Neuronal stem cell (in vitro differentiated cells): ENCODE data around the gene ERICH2.
A peak's percentile ranks its signal among the peaks of the same experiment; 100 is the strongest.

ENCODE experiments used
- DNase-seq: peaks from one replicate; pipeline ENCODE4 v3.0.0-alpha.2; 2013; ENCODE audit warnings: low spot score
- H2AFZ ChIP-seq: one replicate; pipeline ENCODE4 v1.6.1; 2013; ENCODE audit warnings: mild to moderate bottlenecking, low read length, inconsistent platforms
- H2AK5ac ChIP-seq: 2 replicates; pipeline ENCODE4 v1.6.1; 2013; ENCODE audit warnings: low read depth, mild to moderate bottlenecking, inconsistent platforms, low read length, moderate library complexity, mixed read lengths
- H2BK120ac ChIP-seq: 2 replicates; pipeline ENCODE4 v1.6.1; 2013; ENCODE audit warnings: low read depth, mild to moderate bottlenecking, inconsistent platforms, low read length, moderate library complexity, mixed read lengths
- H2BK12ac ChIP-seq: one replicate; pipeline ENCODE4 v1.6.1; 2013; ENCODE audit warnings: low read length, inconsistent platforms
- H2BK15ac ChIP-seq: 2 replicates; pipeline ENCODE4 v1.6.1; 2013; ENCODE audit warnings: mild to moderate bottlenecking, low read length, inconsistent platforms, mixed read lengths
- H2BK5ac ChIP-seq: one replicate; pipeline ENCODE4 v1.6.1; 2013; ENCODE audit warnings: inconsistent platforms, mild to moderate bottlenecking, low read length, moderate library complexity
- H3K14ac ChIP-seq: one replicate; pipeline ENCODE4 v1.6.1; 2013; ENCODE audit warnings: low read length, inconsistent platforms
- H3K18ac ChIP-seq: 2 replicates; pipeline ENCODE4 v1.6.1; 2013; ENCODE audit warnings: low read length, inconsistent platforms
- H3K23ac ChIP-seq: 2 replicates; pipeline ENCODE4 v1.6.1; 2013; ENCODE audit warnings: low read depth, mild to moderate bottlenecking, mixed read lengths, low read length, inconsistent platforms; ENCODE audit not compliant: poor library complexity
- H3K27ac ChIP-seq: replicated peaks from 3 replicates; pipeline ENCODE4 v1.5.1; 2013; ENCODE audit warnings: low read length, inconsistent platforms
- H3K27me3 ChIP-seq, 3 experiments: 2 replicates each; pipeline ENCODE4 v1.6.1; 2013; ENCODE audit warnings: low read length in 3 of 3, mild to moderate bottlenecking in 2 of 3, inconsistent platforms in 1 of 3, low read depth in 1 of 3, mixed read lengths in 1 of 3, moderate library complexity in 1 of 3; ENCODE audit not compliant: control insufficient read depth in 3 of 3, insufficient read depth in 3 of 3
- H3K36me3 ChIP-seq, 2 donors: replicated peaks in 1 of 2; 2 replicates each; pipeline ENCODE4 v1.6.1; 2013; ENCODE audit warnings: low read length in 2 of 2; ENCODE audit not compliant: control insufficient read depth in 2 of 2, insufficient read depth in 2 of 2
- H3K4ac ChIP-seq: 2 replicates; pipeline ENCODE4 v1.6.1; 2013; ENCODE audit warnings: inconsistent platforms, mild to moderate bottlenecking, low read length, moderate library complexity
- H3K4me1 ChIP-seq, 2 donors: 1 replicate in 1 of 2; 2 replicates in 1 of 2; pipeline ENCODE4 v1.6.1; 2013; ENCODE audit warnings: low read length in 2 of 2, low read depth in 1 of 2; ENCODE audit not compliant: control insufficient read depth in 2 of 2, insufficient read depth in 1 of 2
- H3K4me2 ChIP-seq: one replicate; pipeline ENCODE4 v1.6.1; 2013; ENCODE audit warnings: mild to moderate bottlenecking, low read length, inconsistent platforms; ENCODE audit not compliant: insufficient read depth, poor library complexity, severe bottlenecking
- H3K4me3 ChIP-seq, 2 donors: 2 replicates each; pipeline ENCODE4 v1.5.1; 2013; ENCODE audit warnings: low read length in 2 of 2, mild to moderate bottlenecking in 2 of 2, inconsistent platforms in 1 of 2, moderate library complexity in 1 of 2
- H3K79me1 ChIP-seq: one replicate; pipeline ENCODE4 v1.6.1; 2013; ENCODE audit warnings: low read depth, mild to moderate bottlenecking, inconsistent platforms, low read length, moderate library complexity
- H3K9ac ChIP-seq: one replicate; pipeline ENCODE4 v1.6.1; 2013; ENCODE audit warnings: mild to moderate bottlenecking, low read depth, low read length, inconsistent platforms; ENCODE audit not compliant: poor library complexity
- H3K9me3 ChIP-seq, 2 donors: replicated peaks in 1 of 2; 2 replicates each; pipeline versions ENCODE3 to v1.6.1; 2013; ENCODE audit warnings: low read length in 2 of 2, mild to moderate bottlenecking in 2 of 2, inconsistent platforms in 1 of 2, low read depth in 1 of 2, mixed read lengths in 1 of 2, moderate library complexity in 1 of 2; ENCODE audit not compliant: control insufficient read depth in 2 of 2, insufficient read depth in 1 of 2
- H4K8ac ChIP-seq: one replicate; pipeline ENCODE4 v1.6.1; 2013; ENCODE audit warnings: low read depth, mild to moderate bottlenecking, inconsistent platforms, low read length, moderate library complexity
- H4K91ac ChIP-seq: one replicate; pipeline ENCODE4 v1.6.1; 2013; ENCODE audit warnings: low read length, low read depth, mild to moderate bottlenecking, inconsistent platforms; ENCODE audit not compliant: poor library complexity
- WGBS, 2 donors: extraction: QIAGEN DNeasy Blood & Tissue Kit; methylation state at CpG; one replicate each; pipeline ENCODE4 v1.1.7; 2013; ENCODE audit warnings: missing lambda C conversion rate in 2 of 2, mixed read lengths in 1 of 2; ENCODE audit not compliant: insufficient read length in 2 of 2, insufficient replicate concordance in 1 of 2; ENCODE audit errors: extremely low coverage in 2 of 2; 5-methylcytosine and 5-hydroxymethylcytosine counted together

ERICH2 gene

DNA sequence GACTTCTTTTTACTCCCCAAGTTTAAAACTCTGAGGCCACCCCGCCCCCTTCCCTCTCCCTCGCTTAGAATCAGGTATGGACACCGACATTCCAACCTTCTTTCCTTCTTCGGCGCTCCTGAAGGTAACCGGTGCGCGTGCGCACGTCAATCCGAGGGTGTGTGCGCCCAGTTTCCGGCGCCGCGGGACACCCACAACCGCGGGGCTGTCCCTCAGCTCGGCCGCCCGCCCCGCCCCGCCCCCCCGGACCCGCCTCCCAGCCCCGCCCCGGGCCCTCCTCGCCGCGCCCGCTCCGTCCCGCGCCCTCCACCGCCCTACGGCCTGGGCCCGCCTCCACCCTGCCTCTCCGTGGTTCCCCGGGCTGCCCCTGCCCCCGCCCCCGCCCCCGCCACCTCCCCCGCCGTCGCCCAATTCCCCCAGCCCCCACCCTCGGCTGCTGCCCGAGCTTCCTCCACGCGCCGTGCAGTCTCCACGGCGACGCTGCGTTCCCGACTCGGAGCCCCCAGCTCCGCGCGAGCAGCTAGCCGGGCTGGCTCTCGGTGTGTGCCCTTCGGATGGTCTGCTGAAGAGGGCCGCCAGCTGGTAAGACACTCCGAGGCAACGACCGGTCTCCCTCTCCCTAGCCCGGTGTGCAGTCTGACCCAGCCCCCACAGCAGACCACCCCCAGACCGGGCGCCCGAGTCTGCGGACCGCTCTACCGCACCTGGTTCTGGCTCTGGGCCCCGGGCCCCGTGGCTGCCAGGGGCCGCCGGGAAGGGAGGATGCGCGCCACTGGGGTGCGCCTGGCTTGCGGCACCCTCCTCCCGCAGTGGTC, 635 bp downstream of the ERICH2 start:
- H4K91ac ChIP-seq, result no peak overlapping the region
- H3K27me3 ChIP-seq, result peaks cover 0 to 31% (median 0%) of the 10 kb centered on the region in 3 experiments
- no peaks in the 10 kb centered on the region for H3K9me3 ChIP-seq
- no CpG with 5 or more reads among the region's 82 CpGs for WGBS, 2 donors
- H2BK5ac ChIP-seq, result peak overlapping the region; percentile 93
- peak overlapping the region; percentile 76 for H3K23ac ChIP-seq
- peaks cover 2% of the 10 kb centered on the region for H3K79me1 ChIP-seq
- H3K18ac ChIP-seq, result peak overlapping the region; percentile 91
- peak overlapping the region; percentile 89 for H3K4ac ChIP-seq
- H2BK15ac ChIP-seq, result peak overlapping the region; percentile 67
- H3K14ac ChIP-seq, result peak overlapping the region; percentile 98
- no peak overlapping the region for H4K8ac ChIP-seq
- H2AFZ ChIP-seq, result peak overlapping the region; percentile 98
- no peak overlapping the region for H2BK120ac ChIP-seq
- peak overlapping the region; percentile 73 for H2BK12ac ChIP-seq
- H3K4me2 ChIP-seq, result peak overlapping the region; percentile 87
- no peak overlapping the region for H2AK5ac ChIP-seq
- peak; percentile 67 for DNase-seq
- H3K27ac ChIP-seq, result peak overlapping the region; percentile 46
- peak overlapping the region; percentile 87 for H3K9ac ChIP-seq
- no peaks in the 10 kb centered on the region for H3K36me3 ChIP-seq
- peak overlapping the region; percentile 52 to 91 for H3K4me3 ChIP-seq
- H3K4me1 ChIP-seq, result no peaks in the 10 kb centered on the region

DNA sequence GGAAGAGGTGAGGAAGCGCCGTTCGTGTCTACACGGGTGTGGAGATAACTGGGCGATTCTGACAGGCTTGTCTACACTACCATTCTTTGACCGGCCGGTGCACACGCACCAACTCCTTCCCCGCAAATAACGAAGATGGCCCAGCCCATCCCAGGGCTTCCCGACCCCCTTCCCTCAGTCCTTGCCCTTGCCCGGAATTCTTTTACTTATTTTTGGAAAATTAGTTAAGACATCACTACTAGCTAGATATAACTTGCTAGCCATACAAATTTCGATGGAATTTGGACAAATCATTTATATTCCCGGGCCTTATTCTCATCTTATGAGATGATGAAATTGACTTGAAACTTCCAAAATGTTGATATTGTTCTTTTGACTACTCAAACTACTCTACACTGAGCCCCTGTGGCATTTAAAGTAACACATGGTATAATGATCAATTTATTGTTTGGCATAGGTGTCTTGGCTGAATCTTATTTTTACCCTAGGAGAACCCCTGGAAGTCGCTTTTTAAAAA, 1.3 kb downstream of the ERICH2 start:
- peaks cover 0 to 31% (median 0%) of the 10 kb centered on the region in 3 experiments for H3K27me3 ChIP-seq
- peak overlapping the region; percentile 52 to 91 for H3K4me3 ChIP-seq
- peaks cover 2% of the 10 kb centered on the region for H3K79me1 ChIP-seq
- H3K18ac ChIP-seq, result peak overlapping the region; percentile 91
- no peaks in the 10 kb centered on the region for H3K9me3 ChIP-seq
- no peaks in the 10 kb centered on the region for H3K4me1 ChIP-seq
- no peak overlapping the region for H4K91ac ChIP-seq
- no peak overlapping the region for H3K27ac ChIP-seq
- H2BK12ac ChIP-seq, result no peak overlapping the region
- H3K4ac ChIP-seq, result peak overlapping the region; percentile 89
- no CpG with 5 or more reads among the region's 15 CpGs for WGBS, 2 donors
- H4K8ac ChIP-seq, result no peak overlapping the region
- no peak overlapping the region for H2AK5ac ChIP-seq
- H3K14ac ChIP-seq, result peak overlapping the region; percentile 98
- DNase-seq, result no peak
- peak overlapping the region; percentile 93 for H2BK5ac ChIP-seq
- H3K4me2 ChIP-seq, result peak overlapping the region; percentile 73
- peak overlapping the region; percentile 87 for H3K9ac ChIP-seq
- no peak overlapping the region for H2BK120ac ChIP-seq
- no peaks in the 10 kb centered on the region for H3K36me3 ChIP-seq
- no peak overlapping the region for H2BK15ac ChIP-seq
- peak overlapping the region; percentile 76 for H3K23ac ChIP-seq
- peak overlapping the region; percentile 98 for H2AFZ ChIP-seq

DNA sequence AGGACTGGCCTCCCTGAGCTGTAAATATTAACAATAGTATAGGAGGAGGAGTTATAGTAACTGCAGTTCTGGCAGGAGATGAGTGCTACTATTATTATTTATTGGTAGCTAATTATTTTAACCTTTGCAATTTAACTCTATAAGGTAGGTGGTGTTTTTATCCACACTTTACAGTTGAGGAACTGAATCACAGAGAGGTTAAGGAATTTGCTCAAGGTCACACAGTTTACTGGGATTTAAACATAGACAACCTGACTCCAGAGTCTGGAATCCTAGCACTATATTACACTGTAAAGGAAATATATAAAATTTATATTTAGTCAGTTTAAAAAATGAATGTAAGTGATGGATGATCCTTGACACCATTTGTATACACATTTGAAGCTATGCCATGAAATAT, 2.1 kb downstream of the ERICH2 start:
- Histone ChIP-seq H3K4me3 (no peak overlapping the region), H3K14ac (no peak overlapping the region), H4K91ac (no peak overlapping the region), H2BK15ac (no peak overlapping the region), H3K27me3 (peaks cover 0 to 33% (median 0%) of the 10 kb centered on the region in 3 experiments), H3K4me1 (no peaks in the 10 kb centered on the region), H3K23ac (no peak overlapping the region), H3K79me1 (peaks cover 2% of the 10 kb centered on the region), H3K36me3 (no peaks in the 10 kb centered on the region), H2AK5ac (no peak overlapping the region), H3K18ac (no peak overlapping the region), H3K27ac (no peak overlapping the region), H3K9ac (no peak overlapping the region), H3K9me3 (no peaks in the 10 kb centered on the region), H3K4me2 (no peak overlapping the region), H3K4ac (no peak overlapping the region), H2AFZ (no peak overlapping the region), H2BK120ac (no peak overlapping the region), H4K8ac (no peak overlapping the region), H2BK5ac (no peak overlapping the region), H2BK12ac (no peak overlapping the region)
- DNase-seq, result no peak

DNA sequence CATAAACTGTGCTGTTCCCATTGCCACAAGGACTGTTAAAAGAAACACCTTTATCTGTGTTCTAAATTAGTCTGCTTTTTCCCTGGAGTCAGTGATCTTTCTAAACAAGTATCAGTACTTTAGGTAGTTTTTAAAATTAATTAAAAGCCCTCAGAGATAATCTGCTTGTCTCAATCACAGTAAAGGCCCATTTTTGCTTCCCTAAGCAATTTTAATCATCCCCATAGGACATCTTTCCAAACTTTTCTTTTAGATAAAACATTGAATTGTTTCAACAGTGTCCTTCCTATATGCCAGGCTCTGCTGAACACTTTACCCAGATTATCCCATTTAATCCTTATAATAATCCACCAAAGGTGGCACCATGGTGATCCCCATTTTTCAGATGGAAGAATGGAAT, 3.9 kb downstream of the ERICH2 start:
- Histone ChIP-seq H3K79me1 (peaks cover 2% of the 10 kb centered on the region), H3K4me3 (no peak overlapping the region), H2AK5ac (no peak overlapping the region), H4K91ac (no peak overlapping the region), H3K27me3 (peaks cover 0 to 38% (median 0%) of the 10 kb centered on the region in 3 experiments), H2BK15ac (no peak overlapping the region), H3K9ac (no peak overlapping the region), H3K23ac (no peak overlapping the region), H3K9me3 (no peaks in the 10 kb centered on the region), H2BK12ac (no peak overlapping the region), H2AFZ (no peak overlapping the region), H3K36me3 (no peaks in the 10 kb centered on the region), H3K4me1 (no peaks in the 10 kb centered on the region), H3K18ac (no peak overlapping the region), H3K27ac (no peak overlapping the region), H2BK5ac (no peak overlapping the region), H3K4me2 (no peak overlapping the region), H4K8ac (no peak overlapping the region), H3K4ac (no peak overlapping the region), H3K14ac (no peak overlapping the region), H2BK120ac (no peak overlapping the region)
- no peak for DNase-seq
